ENCODE results near the gene GABPA.
"Not testable (repeated sequence)": the region's sequence is repeated elsewhere in the genome, so short reads cannot be mapped to it uniquely, and the experiment has no call there.

GABPA gene

DNA sequence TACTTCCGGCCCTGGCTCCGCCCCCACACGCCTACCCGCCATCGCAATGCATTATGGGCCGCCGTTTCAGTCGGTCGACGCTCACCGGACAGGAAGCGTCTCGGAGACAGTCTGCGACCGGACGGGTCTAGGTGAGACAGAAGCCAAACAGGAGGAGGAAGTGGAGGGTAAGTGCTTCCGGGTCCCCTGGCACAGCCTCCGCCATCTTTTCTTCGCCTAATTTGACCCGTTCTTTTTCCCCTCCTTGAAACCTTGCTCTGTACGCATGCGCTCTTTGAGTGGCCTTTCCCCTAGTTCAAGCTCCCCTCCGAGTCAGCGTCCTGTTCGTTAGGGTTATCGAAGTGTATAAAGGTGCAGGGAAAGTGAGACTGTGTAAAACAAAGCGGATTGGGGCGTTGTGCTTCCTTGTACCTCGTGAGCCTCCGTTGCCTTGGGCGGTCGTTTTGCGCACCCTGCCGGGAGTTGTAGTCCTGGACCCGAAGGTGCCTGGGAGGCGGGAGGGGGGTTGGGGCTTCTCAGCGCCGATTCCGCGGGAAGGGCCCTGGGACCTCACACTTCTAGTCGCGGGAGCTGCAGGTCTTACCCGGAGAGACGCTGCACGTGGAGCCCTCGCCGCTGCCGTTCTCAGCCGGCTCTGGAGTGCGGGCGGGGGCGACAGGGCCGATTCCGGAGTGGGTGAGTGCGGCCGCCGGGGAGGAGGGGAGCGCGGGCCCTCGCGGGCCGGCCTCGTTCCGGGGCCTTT is at the start of gene GABPA, which contains the start of gene ATP5PF:
GABPA (plus strand) TSS at position 69 of the 742 bp plus-strand sequence. CDS start 6,627 bp downstream, outside the sequence.
ATP5PF (minus strand) TSS at position 1 of the 742 bp plus-strand sequence. CDS start 5,110 bp downstream, outside the sequence.
- DNase-seq, result peak; percentile 99
- peaks cover 21% of the 10 kb centered on the region for H3K36me3 ChIP-seq
- H3K27me3 ChIP-seq (ENCODE audit: insufficient read depth, low read depth, severe bottlenecking), result no peaks in the 10 kb centered on the region
- H3K27ac ChIP-seq, result peak within 1 kb of the TSS; percentile 100
- peak within 1 kb of the TSS; percentile 89 for H3K4me3 ChIP-seq (ENCODE audit: low read depth, low read length)
- TF ChIP-seq, protein P1, sequence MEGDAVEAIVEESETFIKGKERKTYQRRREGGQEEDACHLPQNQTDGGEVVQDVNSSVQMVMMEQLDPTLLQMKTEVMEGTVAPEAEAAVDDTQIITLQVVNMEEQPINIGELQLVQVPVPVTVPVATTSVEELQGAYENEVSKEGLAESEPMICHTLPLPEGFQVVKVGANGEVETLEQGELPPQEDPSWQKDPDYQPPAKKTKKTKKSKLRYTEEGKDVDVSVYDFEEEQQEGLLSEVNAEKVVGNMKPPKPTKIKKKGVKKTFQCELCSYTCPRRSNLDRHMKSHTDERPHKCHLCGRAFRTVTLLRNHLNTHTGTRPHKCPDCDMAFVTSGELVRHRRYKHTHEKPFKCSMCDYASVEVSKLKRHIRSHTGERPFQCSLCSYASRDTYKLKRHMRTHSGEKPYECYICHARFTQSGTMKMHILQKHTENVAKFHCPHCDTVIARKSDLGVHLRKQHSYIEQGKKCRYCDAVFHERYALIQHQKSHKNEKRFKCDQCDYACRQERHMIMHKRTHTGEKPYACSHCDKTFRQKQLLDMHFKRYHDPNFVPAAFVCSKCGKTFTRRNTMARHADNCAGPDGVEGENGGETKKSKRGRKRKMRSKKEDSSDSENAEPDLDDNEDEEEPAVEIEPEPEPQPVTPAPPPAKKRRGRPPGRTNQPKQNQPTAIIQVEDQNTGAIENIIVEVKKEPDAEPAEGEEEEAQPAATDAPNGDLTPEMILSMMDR (IDR thresholded peaks at IDR 0.05; ENCODE audit: low read depth, low read length), result no peak
- no peaks in the 10 kb centered on the region for H3K9me3 ChIP-seq (ENCODE audit: severe bottlenecking)

DNA sequence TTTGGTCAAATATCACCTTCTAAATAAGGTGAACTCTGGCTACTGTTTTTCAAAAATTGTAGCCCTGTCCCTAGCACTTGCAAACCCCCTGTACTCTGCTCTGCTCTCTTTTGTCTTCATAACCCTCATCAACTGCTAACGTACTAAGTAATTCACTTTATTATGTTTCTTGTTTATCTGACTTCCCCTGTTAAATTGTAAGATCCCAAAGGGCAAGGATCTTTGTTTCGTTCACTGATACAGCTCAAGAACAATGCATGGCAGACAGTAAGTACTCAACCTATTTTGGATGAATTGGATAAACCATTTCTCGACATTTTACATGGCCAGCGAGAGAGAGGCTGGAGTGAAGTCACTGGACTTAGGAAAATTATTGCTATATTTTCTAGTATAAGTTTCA is 47.0 kb upstream of the GABPA start:
- TF ChIP-seq, protein P1 (IDR thresholded peaks at IDR 0.05; ENCODE audit: low read depth, low read length), result no peak
- no peak overlapping the region for H3K4me3 ChIP-seq (ENCODE audit: low read depth, low read length)
- H3K36me3 ChIP-seq, result peaks cover 4% of the 10 kb centered on the region; the same call in 1 of the 2 replicates
- H3K9me3 ChIP-seq (ENCODE audit: severe bottlenecking), result no peaks in the 10 kb centered on the region
- H3K27me3 ChIP-seq (ENCODE audit: insufficient read depth, low read depth, severe bottlenecking), result no peaks in the 10 kb centered on the region
- no peak for DNase-seq
- no peak overlapping the region for H3K27ac ChIP-seq

DNA sequence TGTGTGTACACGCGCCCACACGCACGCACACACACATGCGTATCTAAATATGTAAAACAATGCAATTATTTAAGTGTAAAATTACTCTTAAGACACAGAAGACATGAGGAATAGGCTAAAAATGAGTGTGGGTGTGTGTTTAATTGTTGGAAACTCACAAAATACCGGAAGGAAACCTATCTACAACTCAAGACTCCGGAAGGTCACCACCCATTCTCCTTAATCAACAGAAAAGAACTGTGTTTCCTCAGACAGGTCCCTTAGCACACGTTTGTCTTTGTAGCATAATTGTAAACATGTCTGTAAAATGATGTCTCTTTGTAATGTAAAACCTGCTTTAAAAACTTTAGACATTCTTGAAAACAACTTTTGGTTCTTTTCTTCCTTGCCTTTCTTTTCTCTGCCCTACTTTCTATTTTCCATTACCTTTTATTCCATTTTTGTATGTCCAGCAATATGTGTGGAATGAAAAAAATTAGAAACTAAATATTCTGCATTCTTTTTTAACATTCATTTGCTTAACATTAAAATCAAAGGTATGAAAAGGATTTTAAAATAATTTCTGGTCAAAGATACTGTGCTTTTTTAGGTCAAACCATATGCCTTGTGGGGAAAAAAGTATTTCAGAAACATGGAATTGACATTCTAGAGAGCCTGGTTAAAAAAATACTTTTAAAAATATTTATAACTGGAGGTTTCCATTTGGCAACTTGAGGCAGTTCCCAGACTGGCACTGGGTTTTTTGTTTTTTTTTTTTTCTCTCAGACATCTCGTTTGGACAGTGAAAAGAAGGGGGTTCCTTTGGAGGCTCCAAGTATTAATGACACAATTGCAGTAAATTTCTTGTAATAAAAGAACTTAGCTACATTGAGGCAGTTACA is 46.3 kb upstream of the GABPA start:
- no peak for DNase-seq
- TF ChIP-seq, protein P1 (IDR thresholded peaks at IDR 0.05; ENCODE audit: low read depth, low read length), result no peak
- H3K27ac ChIP-seq, result no peak overlapping the region
- peaks cover 5% of the 10 kb centered on the region for H3K36me3 ChIP-seq
- H3K4me3 ChIP-seq (ENCODE audit: low read depth, low read length), result no peak overlapping the region
- H3K9me3 ChIP-seq (ENCODE audit: severe bottlenecking), result no peaks in the 10 kb centered on the region
- no peaks in the 10 kb centered on the region for H3K27me3 ChIP-seq (ENCODE audit: insufficient read depth, low read depth, severe bottlenecking)

DNA sequence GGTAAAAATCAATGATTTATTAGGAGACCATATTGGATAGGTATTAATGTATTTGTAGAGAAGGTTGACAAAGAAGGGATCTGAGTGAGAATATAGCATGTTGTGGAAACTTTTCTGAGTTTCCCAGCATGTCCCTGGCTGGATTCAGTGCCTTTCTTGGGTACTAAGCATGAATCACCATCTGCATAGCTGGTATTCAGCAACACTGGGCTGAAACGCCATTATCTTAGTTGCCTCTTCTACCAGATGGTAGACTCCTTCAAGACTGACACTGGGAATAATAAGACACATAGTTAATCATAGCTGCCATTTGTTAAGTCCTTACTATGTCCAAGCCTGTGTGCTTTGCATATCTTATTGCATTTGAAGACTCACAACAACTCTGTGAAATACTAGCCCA is 45.5 kb upstream of the GABPA start:
- TF ChIP-seq, protein P1 (IDR thresholded peaks at IDR 0.05; ENCODE audit: low read depth, low read length), result no peak
- peaks cover 12% of the 10 kb centered on the region for H3K36me3 ChIP-seq
- DNase-seq, result no peak
- H3K27me3 ChIP-seq (ENCODE audit: insufficient read depth, low read depth, severe bottlenecking), result no peaks in the 10 kb centered on the region
- H3K4me3 ChIP-seq (ENCODE audit: low read depth, low read length), result no peak overlapping the region
- no peak overlapping the region for H3K27ac ChIP-seq
- H3K9me3 ChIP-seq (ENCODE audit: severe bottlenecking), result no peaks in the 10 kb centered on the region

DNA sequence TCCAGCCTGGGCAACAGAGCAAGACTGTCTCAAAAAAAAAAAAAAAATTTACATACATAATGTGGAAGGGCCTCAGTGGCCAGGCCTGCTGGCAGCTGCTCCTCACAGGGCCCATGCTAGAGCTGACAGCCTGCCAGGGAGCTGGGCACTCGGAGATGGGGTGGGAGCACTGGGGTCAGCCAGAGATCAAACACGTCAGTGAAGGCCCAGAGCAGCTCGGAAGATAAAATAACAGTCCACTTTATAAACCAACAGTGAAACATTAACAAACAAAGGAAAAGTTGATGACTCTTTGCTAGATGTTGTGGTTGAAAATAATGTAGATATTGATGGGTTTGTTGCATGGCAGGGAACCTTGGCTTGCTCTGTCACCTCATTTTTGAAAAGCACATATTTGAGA is 42.8 kb upstream of the GABPA start:
- no peak overlapping the region for H3K4me3 ChIP-seq (ENCODE audit: low read depth, low read length)
- no peak overlapping the region for H3K27ac ChIP-seq
- H3K9me3 ChIP-seq (ENCODE audit: severe bottlenecking), result peaks cover 5% of the 10 kb centered on the region
- no peak for DNase-seq
- TF ChIP-seq, protein P1 (IDR thresholded peaks at IDR 0.05; ENCODE audit: low read depth, low read length), result no peak
- H3K36me3 ChIP-seq, result peaks cover 22% of the 10 kb centered on the region
- no peaks in the 10 kb centered on the region for H3K27me3 ChIP-seq (ENCODE audit: insufficient read depth, low read depth, severe bottlenecking)

DNA sequence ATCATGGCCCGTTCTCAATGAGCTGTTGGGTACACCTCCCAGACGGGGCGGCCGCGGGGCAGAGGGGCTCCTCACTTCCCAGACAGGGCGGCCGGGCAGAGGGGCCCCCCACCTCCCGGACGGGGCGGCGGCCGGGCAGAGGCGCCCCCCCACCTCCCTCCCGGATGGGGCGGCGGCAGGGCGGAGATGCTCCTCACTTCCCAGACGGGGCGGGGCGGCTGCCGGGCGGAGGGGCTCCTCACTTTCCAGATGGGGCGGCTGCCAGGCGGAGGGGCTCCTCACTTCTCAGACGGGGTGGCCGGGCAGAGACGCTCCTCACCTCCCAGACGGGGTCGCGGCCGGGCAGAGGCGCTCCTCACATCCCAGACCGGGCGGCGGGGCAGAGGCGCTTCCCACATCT is 39.3 kb upstream of the GABPA start:
- H3K4me3 ChIP-seq (ENCODE audit: low read depth, low read length); H3K27ac ChIP-seq; DNase-seq; H3K27me3 ChIP-seq (ENCODE audit: insufficient read depth, low read depth, severe bottlenecking); H3K9me3 ChIP-seq (ENCODE audit: severe bottlenecking): not testable (repeated sequence)
- peaks cover 45% of the 10 kb centered on the region for H3K36me3 ChIP-seq
